OCI-LY3 (cell line): ENCODE measurements around the gene GFRA4.

Experiments
- H2AFZ ChIP-seq: fragments of 200-600, 300-600 bp; shearing (Covaris generic); 2 replicates; pipeline ENCODE4 v1.6.0; 2014; ENCODE audit warnings: antibody characterized with exemption, low read depth, low read length
- H3K27ac ChIP-seq: fragments of 200-600, 300-600 bp; sonication (generic); 2 replicates; pipeline ENCODE4 v1.5.1; 2014; ENCODE audit warnings: mild to moderate bottlenecking, low read length, moderate library complexity, mixed read lengths
- H3K27me3 ChIP-seq: fragments of 200-600, 300-600 bp; sonication (generic); 2 replicates; pipeline ENCODE4 v1.6.1; 2014; ENCODE audit warnings: low read depth, low read length, mixed read lengths
- H3K36me3 ChIP-seq: fragments of 200-600, 300-600 bp; sonication (generic); replicated peaks from 2 replicates; pipeline ENCODE3; 2014; ENCODE audit warnings: low read depth, low read length, mixed read lengths
- H3K4me1 ChIP-seq: fragments of 300-600, 200-600 bp; sonication (generic); 2 replicates; pipeline ENCODE4 v1.6.1; 2014; ENCODE audit warnings: low read length, mixed read lengths
- H3K4me2 ChIP-seq: fragments of 200-600, 300-600 bp; sonication (generic); 2 replicates; pipeline ENCODE4 v1.6.1; 2014; ENCODE audit warnings: low read length, mixed read lengths
- H3K4me3 ChIP-seq: fragments of 300-600, 200-600 bp; sonication (generic); 2 replicates; pipeline ENCODE4 v1.5.1; 2014; ENCODE audit warnings: antibody characterized with exemption, mild to moderate bottlenecking, low read length, moderate library complexity
- H3K79me2 ChIP-seq: fragments of 300-600, 200-600 bp; shearing (Covaris generic); 2 replicates; pipeline ENCODE4 v1.6.1; 2014; ENCODE audit warnings: mild to moderate bottlenecking, low read length, mixed read lengths
- H3K9ac ChIP-seq: fragments of 300-600, 200-600 bp; shearing (Covaris generic); 2 replicates; pipeline ENCODE4 v1.6.0; 2014; ENCODE audit warnings: mild to moderate bottlenecking, low read length, moderate library complexity
- H3K9me3 ChIP-seq: fragments of 200-600, 300-600 bp; shearing (Covaris generic); 2 replicates; pipeline ENCODE4 v1.6.1; 2014; ENCODE audit warnings: low read length, mixed read lengths; ENCODE audit not compliant: insufficient read depth
- H4K20me1 ChIP-seq: fragments of 200-600, 300-600 bp; sonication (generic); 2 replicates; pipeline ENCODE4 v1.6.1; 2016; ENCODE audit warnings: low read length, mixed read lengths; ENCODE audit not compliant: insufficient read depth
- EZH2phosphoT487 ChIP-seq: fragments of 200-600 bp; shearing (Covaris generic); IDR thresholded peaks from 2 replicates; pipeline ENCODE4 v1.6.1; 2018; ENCODE audit warnings: antibody characterized with exemption, mixed run types, low read depth
- TF ChIP-seq, protein P1 (sequence below): fragments of 200-600, 300-600 bp; sonication (generic); IDR thresholded peaks from 2 replicates; pipeline ENCODE4 v1.5.1; 2014; ENCODE audit warnings: antibody characterized with exemption, low read length, low read depth

Gene GFRA4

DNA sequence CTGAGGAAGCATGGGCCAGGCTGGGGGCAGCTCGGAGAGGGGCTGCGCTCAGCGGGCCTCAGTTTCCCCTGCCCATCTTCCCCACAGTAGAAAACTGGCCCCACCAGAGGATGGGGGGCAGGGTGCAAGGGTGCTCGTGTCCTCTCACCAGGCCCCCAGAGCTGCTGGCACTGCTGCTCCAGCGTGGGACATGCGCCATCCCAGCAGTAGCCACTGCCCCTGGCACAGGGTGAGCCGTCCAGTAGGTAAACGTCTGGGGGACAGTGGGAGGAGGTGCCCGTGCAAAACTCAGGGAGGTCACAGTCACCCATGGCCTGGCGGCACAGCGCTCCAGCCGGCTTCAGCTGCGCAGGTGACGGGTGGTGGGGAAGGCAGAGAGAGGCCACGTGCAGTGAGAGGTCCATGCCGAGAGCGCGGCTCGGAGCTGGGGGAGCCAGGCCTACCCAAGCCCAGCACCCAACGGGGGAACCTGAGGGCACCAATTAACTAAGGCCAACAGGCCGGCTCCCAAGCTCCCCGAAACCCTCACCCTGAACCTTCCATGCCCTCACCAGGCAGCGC lies 8.9 kb upstream of the GFRA4 start:
- H3K79me2 ChIP-seq, result no peaks in the 10 kb centered on the region
- H3K9me3 ChIP-seq, result no peaks in the 10 kb centered on the region
- H3K4me2 ChIP-seq, result peak overlapping the region; percentile 41
- H3K27me3 ChIP-seq, result peaks cover 19% of the 10 kb centered on the region
- H3K9ac ChIP-seq, result no peak overlapping the region
- H4K20me1 ChIP-seq, result no peaks in the 10 kb centered on the region
- no peak overlapping the region for H3K27ac ChIP-seq
- H2AFZ ChIP-seq, result no peak overlapping the region
- peak overlapping the region; percentile 57 for H3K4me3 ChIP-seq
- H3K4me1 ChIP-seq, result peaks cover 4% of the 10 kb centered on the region
- TF ChIP-seq, protein P1, sequence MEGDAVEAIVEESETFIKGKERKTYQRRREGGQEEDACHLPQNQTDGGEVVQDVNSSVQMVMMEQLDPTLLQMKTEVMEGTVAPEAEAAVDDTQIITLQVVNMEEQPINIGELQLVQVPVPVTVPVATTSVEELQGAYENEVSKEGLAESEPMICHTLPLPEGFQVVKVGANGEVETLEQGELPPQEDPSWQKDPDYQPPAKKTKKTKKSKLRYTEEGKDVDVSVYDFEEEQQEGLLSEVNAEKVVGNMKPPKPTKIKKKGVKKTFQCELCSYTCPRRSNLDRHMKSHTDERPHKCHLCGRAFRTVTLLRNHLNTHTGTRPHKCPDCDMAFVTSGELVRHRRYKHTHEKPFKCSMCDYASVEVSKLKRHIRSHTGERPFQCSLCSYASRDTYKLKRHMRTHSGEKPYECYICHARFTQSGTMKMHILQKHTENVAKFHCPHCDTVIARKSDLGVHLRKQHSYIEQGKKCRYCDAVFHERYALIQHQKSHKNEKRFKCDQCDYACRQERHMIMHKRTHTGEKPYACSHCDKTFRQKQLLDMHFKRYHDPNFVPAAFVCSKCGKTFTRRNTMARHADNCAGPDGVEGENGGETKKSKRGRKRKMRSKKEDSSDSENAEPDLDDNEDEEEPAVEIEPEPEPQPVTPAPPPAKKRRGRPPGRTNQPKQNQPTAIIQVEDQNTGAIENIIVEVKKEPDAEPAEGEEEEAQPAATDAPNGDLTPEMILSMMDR, result no peak
- TF ChIP-seq EZH2phosphoT487, result no peak
- H3K36me3 ChIP-seq, result no peaks in the 10 kb centered on the region

DNA sequence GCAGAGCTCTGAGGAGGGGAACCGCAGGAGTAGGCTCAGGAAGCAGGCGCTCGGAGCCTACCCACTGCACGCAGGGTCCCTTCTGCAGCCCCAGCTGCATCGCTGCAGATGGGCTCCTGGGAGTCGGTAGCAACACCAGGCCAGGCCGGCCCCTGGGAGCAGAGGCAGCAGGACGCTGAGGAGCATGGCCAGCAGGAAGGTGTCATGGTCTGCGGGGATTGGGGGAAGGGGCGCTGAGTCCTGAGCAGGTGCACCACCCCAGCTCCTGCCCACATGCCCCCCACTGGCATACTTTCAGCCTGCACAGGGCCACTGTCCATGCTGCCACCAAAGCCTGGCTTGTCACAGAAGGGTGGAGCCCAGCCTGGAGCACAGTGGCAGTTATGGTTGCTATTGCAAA lies 7.7 kb upstream of the GFRA4 start:
- Histone ChIP-seq H3K79me2 (no peaks in the 10 kb centered on the region), H3K27me3 (peaks cover 17% of the 10 kb centered on the region), H3K27ac (no peak overlapping the region), H3K4me2 (no peak overlapping the region), H2AFZ (no peak overlapping the region), H3K9ac (no peak overlapping the region), H3K36me3 (no peaks in the 10 kb centered on the region), H3K4me1 (no peaks in the 10 kb centered on the region), H4K20me1 (no peaks in the 10 kb centered on the region), H3K9me3 (no peaks in the 10 kb centered on the region), H3K4me3 (no peak overlapping the region)
- TF ChIP-seq EZH2phosphoT487, result no peak
- TF ChIP-seq, protein P1, result no peak

DNA sequence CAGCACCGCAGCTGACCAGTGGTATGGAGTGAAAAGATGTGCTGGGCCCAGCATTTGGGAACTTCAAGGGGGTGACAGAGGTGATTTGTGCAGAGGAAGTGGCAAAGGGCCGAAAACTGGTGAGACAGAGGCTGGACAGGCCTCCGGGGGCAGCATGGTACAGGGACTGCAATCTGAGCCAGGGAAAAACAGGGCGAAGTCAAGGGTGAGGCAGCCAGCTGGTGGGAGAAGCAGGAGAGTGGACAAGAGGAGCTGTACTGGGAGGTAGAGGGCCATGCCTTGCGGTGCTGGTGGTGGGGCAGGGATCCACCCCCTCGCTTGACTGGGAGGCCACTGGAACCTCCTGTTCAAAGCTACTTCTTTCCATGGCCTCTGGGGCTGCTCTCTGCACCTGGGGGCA lies 7.3 kb upstream of the GFRA4 start:
- Histone ChIP-seq H3K9me3 (no peaks in the 10 kb centered on the region), H2AFZ (no peak overlapping the region), H3K4me3 (no peak overlapping the region), H3K79me2 (no peaks in the 10 kb centered on the region), H4K20me1 (no peaks in the 10 kb centered on the region), H3K27ac (no peak overlapping the region), H3K36me3 (no peaks in the 10 kb centered on the region), H3K9ac (no peak overlapping the region), H3K27me3 (peaks cover 12% of the 10 kb centered on the region), H3K4me1 (no peaks in the 10 kb centered on the region), H3K4me2 (no peak overlapping the region)
- TF ChIP-seq, protein P1, result no peak
- TF ChIP-seq EZH2phosphoT487, result no peak

DNA sequence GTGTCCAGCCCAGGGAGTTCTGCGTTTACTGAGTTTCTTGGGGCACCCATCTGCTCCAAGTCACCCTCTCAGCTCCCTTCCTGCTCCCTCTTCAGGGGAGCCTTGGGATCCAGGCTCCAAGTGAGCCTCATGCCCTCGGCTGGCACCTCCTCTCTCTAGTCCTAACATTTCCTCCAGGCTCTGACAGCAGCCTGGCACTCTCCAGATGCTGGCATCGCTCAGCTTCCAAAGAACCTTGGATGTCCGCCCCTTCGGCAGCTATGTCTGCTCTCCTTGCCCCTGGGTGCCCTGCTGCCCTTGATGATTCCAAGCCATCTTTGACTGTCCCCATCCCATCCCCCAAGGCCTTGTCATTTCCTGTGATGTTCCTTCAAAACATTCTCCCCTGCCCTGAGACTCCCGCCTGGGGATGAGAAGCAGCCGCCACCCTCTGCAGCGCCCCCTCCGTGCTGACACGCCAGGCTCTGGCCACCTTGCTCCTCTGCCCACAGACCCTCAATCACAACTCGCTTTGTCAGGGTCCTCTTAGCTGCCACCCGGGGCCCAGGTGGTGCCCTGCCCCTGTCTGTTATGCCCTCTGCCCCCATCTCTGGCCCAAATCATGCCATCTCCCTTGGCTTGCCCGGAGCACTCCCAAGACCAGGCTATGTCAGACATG lies 6.6 kb upstream of the GFRA4 start:
- H3K4me1 ChIP-seq, result no peaks in the 10 kb centered on the region
- H3K9ac ChIP-seq, result no peak overlapping the region
- H3K4me2 ChIP-seq, result no peak overlapping the region
- no peak overlapping the region for H2AFZ ChIP-seq
- H3K36me3 ChIP-seq, result no peaks in the 10 kb centered on the region
- H3K9me3 ChIP-seq, result no peaks in the 10 kb centered on the region
- TF ChIP-seq EZH2phosphoT487, result no peak
- TF ChIP-seq, protein P1, result no peak
- H3K27me3 ChIP-seq, result peaks cover 6% of the 10 kb centered on the region
- no peaks in the 10 kb centered on the region for H3K79me2 ChIP-seq
- no peak overlapping the region for H3K4me3 ChIP-seq
- H3K27ac ChIP-seq, result no peak overlapping the region
- no peaks in the 10 kb centered on the region for H4K20me1 ChIP-seq
